ENCODE data around the gene AHCYL2.
"Not testable (repeated sequence)": the region's sequence is repeated elsewhere in the genome, so short reads cannot be mapped to it uniquely, and the experiment has no call there.

AHCYL2 gene

GRCh38 chr7:129279757-129280156 is 54.9 kb downstream of the AHCYL2 start:
- Histone ChIP-seq H3K27ac (ENCODE audit: low read depth, low read length) (no peak overlapping the region), H3K27me3 (ENCODE audit: control insufficient read depth in 1 of 2, insufficient read depth in 2 of 2, low read length in 2 of 2) (no peaks in the 10 kb centered on the region)

GRCh38 chr7:129281163-129281562 is 56.3 kb downstream of the AHCYL2 start:
- Histone ChIP-seq H3K27me3 (ENCODE audit: control insufficient read depth in 1 of 2, insufficient read depth in 2 of 2, low read length in 2 of 2) (no peaks in the 10 kb centered on the region), H3K9ac (ENCODE audit: low read depth in 1 of 2, low read length in 2 of 2) (no peak overlapping the region), H3K9me3 (ENCODE audit: control insufficient read depth in 1 of 2, low read length in 2 of 2) (no peaks in the 10 kb centered on the region), H3K4me1 (ENCODE audit: control insufficient read depth in 1 of 2, insufficient read depth in 2 of 2, low read length in 2 of 2) (no peaks in the 10 kb centered on the region), H3K36me3 (ENCODE audit: control insufficient read depth in 1 of 2, insufficient read depth in 2 of 2, low read length in 2 of 2) (no peaks in the 10 kb centered on the region), H3K4me3 (ENCODE audit: low read depth in 1 of 2, low read length in 2 of 2) (no peak overlapping the region), H3K27ac (ENCODE audit: low read depth, low read length) (no peak overlapping the region)

More at GRCh38 chr7:129279757-129280156, 54.9 kb downstream of the AHCYL2 start:
- Histone ChIP-seq H3K4me1 (ENCODE audit: control insufficient read depth in 1 of 2, insufficient read depth in 2 of 2, low read length in 2 of 2) (no peaks in the 10 kb centered on the region), H3K9ac (ENCODE audit: low read depth in 1 of 2, low read length in 2 of 2) (no peak overlapping the region), H3K9me3 (ENCODE audit: control insufficient read depth in 1 of 2, low read length in 2 of 2) (no peaks in the 10 kb centered on the region), H3K4me3 (ENCODE audit: low read depth in 1 of 2, low read length in 2 of 2) (no peak overlapping the region), H3K36me3 (ENCODE audit: control insufficient read depth in 1 of 2, insufficient read depth in 2 of 2, low read length in 2 of 2) (peaks cover 0 to under 1% of the 10 kb centered on the region in 2 donors)

DNA sequence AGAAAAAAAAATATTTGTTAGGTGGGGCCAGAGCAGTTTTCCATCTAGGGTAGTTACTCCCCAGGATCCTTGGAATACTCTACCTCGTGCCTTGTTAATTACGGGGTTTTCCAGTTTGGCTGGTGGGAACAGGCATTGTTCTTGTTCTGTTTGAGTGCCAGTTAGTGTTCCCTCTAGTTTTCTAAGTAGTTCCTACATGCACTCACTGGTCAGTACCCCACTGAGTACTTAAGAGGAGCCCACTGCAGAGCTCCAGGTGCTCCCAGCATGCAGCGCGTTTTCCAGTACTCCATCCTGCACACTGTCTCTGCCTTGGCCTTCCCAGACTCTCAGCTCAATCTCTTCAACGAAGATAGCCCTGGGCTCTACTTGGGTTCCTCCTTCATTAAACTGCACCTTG is 58.0 kb downstream of the AHCYL2 start:
- Histone ChIP-seq H3K36me3 (ENCODE audit: control insufficient read depth in 1 of 2, insufficient read depth in 2 of 2, low read length in 2 of 2) (no peaks in the 10 kb centered on the region), H3K9ac (ENCODE audit: low read depth in 1 of 2, low read length in 2 of 2) (no peak overlapping the region), H3K27ac (ENCODE audit: low read depth, low read length) (no peak overlapping the region), H3K4me3 (ENCODE audit: low read depth in 1 of 2, low read length in 2 of 2) (no peak overlapping the region), H3K4me1 (ENCODE audit: control insufficient read depth in 1 of 2, insufficient read depth in 2 of 2, low read length in 2 of 2) (no peaks in the 10 kb centered on the region), H3K9me3 (ENCODE audit: control insufficient read depth in 1 of 2, low read length in 2 of 2) (no peaks in the 10 kb centered on the region), H3K27me3 (ENCODE audit: control insufficient read depth in 1 of 2, insufficient read depth in 2 of 2, low read length in 2 of 2) (no peaks in the 10 kb centered on the region)

GRCh38 chr7:129283936-129284335 is 59.1 kb downstream of the AHCYL2 start:
- Histone ChIP-seq H3K27me3 (ENCODE audit: control insufficient read depth in 1 of 2, insufficient read depth in 2 of 2, low read length in 2 of 2) (no peaks in the 10 kb centered on the region), H3K36me3 (ENCODE audit: control insufficient read depth in 1 of 2, insufficient read depth in 2 of 2, low read length in 2 of 2) (no peaks in the 10 kb centered on the region), H3K27ac (ENCODE audit: low read depth, low read length) (no peak overlapping the region), H3K9me3 (ENCODE audit: control insufficient read depth in 1 of 2, low read length in 2 of 2) (no peaks in the 10 kb centered on the region), H3K4me1 (ENCODE audit: control insufficient read depth in 1 of 2, insufficient read depth in 2 of 2, low read length in 2 of 2) (no peaks in the 10 kb centered on the region), H3K9ac (ENCODE audit: low read depth in 1 of 2, low read length in 2 of 2) (no peak overlapping the region), H3K4me3 (ENCODE audit: low read depth in 1 of 2, low read length in 2 of 2) (no peak overlapping the region)

- H3K4me3 ChIP-seq (ENCODE audit: low read depth in 1 of 2, low read length in 2 of 2), result no peak overlapping the region
- H3K9me3 ChIP-seq (ENCODE audit: control insufficient read depth in 1 of 2, low read length in 2 of 2), result no peaks in the 10 kb centered on the region
- H3K36me3 ChIP-seq (ENCODE audit: control insufficient read depth in 1 of 2, insufficient read depth in 2 of 2, low read length in 2 of 2), result no peaks in the 10 kb centered on the region
- no peak overlapping the region for H3K9ac ChIP-seq (ENCODE audit: low read depth in 1 of 2, low read length in 2 of 2)
- H3K27ac ChIP-seq (ENCODE audit: low read depth, low read length), result no peak overlapping the region
- H3K27me3 ChIP-seq (ENCODE audit: control insufficient read depth in 1 of 2, insufficient read depth in 2 of 2, low read length in 2 of 2), result no peaks in the 10 kb centered on the region
- H3K4me1 ChIP-seq (ENCODE audit: control insufficient read depth in 1 of 2, insufficient read depth in 2 of 2, low read length in 2 of 2), result no peaks in the 10 kb centered on the region
Measured at GRCh38 chr7:129285111-129285510, 60.3 kb downstream of the AHCYL2 start.

- no peaks in the 10 kb centered on the region for H3K36me3 ChIP-seq (ENCODE audit: control insufficient read depth in 1 of 2, insufficient read depth in 2 of 2, low read length in 2 of 2)
- no peak overlapping the region for H3K27ac ChIP-seq (ENCODE audit: low read depth, low read length)
- H3K27me3 ChIP-seq (ENCODE audit: control insufficient read depth in 1 of 2, insufficient read depth in 2 of 2, low read length in 2 of 2), result no peaks in the 10 kb centered on the region
- no peak overlapping the region for H3K9ac ChIP-seq (ENCODE audit: low read depth in 1 of 2, low read length in 2 of 2)
- no peaks in the 10 kb centered on the region for H3K9me3 ChIP-seq (ENCODE audit: control insufficient read depth in 1 of 2, low read length in 2 of 2)
- no peak overlapping the region for H3K4me3 ChIP-seq (ENCODE audit: low read depth in 1 of 2, low read length in 2 of 2)
- no peaks in the 10 kb centered on the region for H3K4me1 ChIP-seq (ENCODE audit: control insufficient read depth in 1 of 2, insufficient read depth in 2 of 2, low read length in 2 of 2)
Measured at GRCh38 chr7:129292861-129293260, 68.0 kb downstream of the AHCYL2 start.

GRCh38 chr7:129295015-129295423 is 70.2 kb downstream of the AHCYL2 start:
- H3K27me3 ChIP-seq (ENCODE audit: control insufficient read depth in 1 of 2, insufficient read depth in 2 of 2, low read length in 2 of 2), result no peaks in the 10 kb centered on the region
- no peaks in the 10 kb centered on the region for H3K4me1 ChIP-seq (ENCODE audit: control insufficient read depth in 1 of 2, insufficient read depth in 2 of 2, low read length in 2 of 2)
- H3K27ac ChIP-seq (ENCODE audit: low read depth, low read length), result no peak overlapping the region
- no peaks in the 10 kb centered on the region for H3K36me3 ChIP-seq (ENCODE audit: control insufficient read depth in 1 of 2, insufficient read depth in 2 of 2, low read length in 2 of 2)
- H3K9ac ChIP-seq (ENCODE audit: low read depth in 1 of 2, low read length in 2 of 2), result no peak overlapping the region
- no peaks in the 10 kb centered on the region for H3K9me3 ChIP-seq (ENCODE audit: control insufficient read depth in 1 of 2, low read length in 2 of 2)
- H3K4me3 ChIP-seq (ENCODE audit: low read depth in 1 of 2, low read length in 2 of 2), result no peak overlapping the region

DNA sequence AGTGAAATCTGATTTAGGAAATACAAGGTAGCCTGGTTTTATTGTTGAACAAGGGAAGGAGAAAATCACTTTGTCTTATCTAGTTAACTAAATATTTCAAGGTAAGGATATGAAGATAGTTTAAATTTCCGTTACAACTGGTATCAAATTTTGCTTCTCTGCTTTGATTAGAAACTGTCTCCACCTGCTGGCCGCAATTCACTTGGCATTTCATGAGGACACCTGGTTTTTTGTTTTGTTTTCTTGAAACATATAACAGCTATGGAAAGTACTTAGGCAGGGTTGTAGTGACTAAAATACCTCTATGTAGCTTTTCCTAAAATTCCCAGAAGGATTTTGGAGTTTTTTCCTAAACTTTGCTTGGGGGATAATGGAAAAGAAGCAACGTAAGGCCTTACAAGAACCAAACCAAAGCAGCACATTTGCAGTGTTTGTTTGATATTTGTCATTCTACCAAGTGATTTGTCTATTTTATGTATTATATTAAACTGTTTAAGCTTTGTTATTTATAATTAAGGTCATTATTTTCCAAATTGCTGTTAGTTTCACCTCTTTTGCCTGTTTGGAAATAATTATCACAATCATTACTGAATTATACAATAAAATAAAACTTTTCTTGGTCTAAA is 73.6 kb downstream of the AHCYL2 start:
- no peak overlapping the region for H3K9ac ChIP-seq (ENCODE audit: low read depth in 1 of 2, low read length in 2 of 2)
- H3K36me3 ChIP-seq (ENCODE audit: control insufficient read depth in 1 of 2, insufficient read depth in 2 of 2, low read length in 2 of 2), result no peaks in the 10 kb centered on the region
- H3K4me1 ChIP-seq (ENCODE audit: control insufficient read depth in 1 of 2, insufficient read depth in 2 of 2, low read length in 2 of 2), result no peaks in the 10 kb centered on the region
- no peaks in the 10 kb centered on the region for H3K9me3 ChIP-seq (ENCODE audit: control insufficient read depth in 1 of 2, low read length in 2 of 2)
- H3K27ac ChIP-seq (ENCODE audit: low read depth, low read length), result no peak overlapping the region
- H3K4me3 ChIP-seq (ENCODE audit: low read depth in 1 of 2, low read length in 2 of 2), result no peak overlapping the region
- no peaks in the 10 kb centered on the region for H3K27me3 ChIP-seq (ENCODE audit: control insufficient read depth in 1 of 2, insufficient read depth in 2 of 2, low read length in 2 of 2)

DNA sequence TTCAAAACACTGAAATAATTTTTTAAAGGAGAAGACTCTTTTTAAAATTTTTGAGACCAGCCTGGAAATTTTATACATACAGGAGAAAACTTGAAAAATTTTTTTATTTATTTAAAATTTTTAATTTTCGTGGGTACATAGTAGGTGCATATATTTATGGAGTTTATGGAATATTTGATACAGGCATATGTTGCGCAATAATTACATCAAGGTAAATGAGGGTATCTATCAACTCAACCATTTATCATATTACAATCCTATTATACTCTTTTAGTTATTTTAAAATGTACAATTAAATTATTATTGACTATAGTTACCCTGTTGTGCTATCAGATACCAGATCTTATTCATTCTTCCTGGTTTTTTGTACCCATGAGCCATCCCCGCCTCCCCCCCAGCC is 75.1 kb downstream of the AHCYL2 start:
- no peaks in the 10 kb centered on the region for H3K4me1 ChIP-seq (ENCODE audit: control insufficient read depth in 1 of 2, insufficient read depth in 2 of 2, low read length in 2 of 2)
- no peak overlapping the region for H3K9ac ChIP-seq (ENCODE audit: low read depth in 1 of 2, low read length in 2 of 2)
- no peak overlapping the region for H3K27ac ChIP-seq (ENCODE audit: low read depth, low read length)
- H3K9me3 ChIP-seq (ENCODE audit: control insufficient read depth in 1 of 2, low read length in 2 of 2), result no peaks in the 10 kb centered on the region
- no peaks in the 10 kb centered on the region for H3K36me3 ChIP-seq (ENCODE audit: control insufficient read depth in 1 of 2, insufficient read depth in 2 of 2, low read length in 2 of 2)
- H3K4me3 ChIP-seq (ENCODE audit: low read depth in 1 of 2, low read length in 2 of 2), result no peak overlapping the region
- no peaks in the 10 kb centered on the region for H3K27me3 ChIP-seq (ENCODE audit: control insufficient read depth in 1 of 2, insufficient read depth in 2 of 2, low read length in 2 of 2)

DNA sequence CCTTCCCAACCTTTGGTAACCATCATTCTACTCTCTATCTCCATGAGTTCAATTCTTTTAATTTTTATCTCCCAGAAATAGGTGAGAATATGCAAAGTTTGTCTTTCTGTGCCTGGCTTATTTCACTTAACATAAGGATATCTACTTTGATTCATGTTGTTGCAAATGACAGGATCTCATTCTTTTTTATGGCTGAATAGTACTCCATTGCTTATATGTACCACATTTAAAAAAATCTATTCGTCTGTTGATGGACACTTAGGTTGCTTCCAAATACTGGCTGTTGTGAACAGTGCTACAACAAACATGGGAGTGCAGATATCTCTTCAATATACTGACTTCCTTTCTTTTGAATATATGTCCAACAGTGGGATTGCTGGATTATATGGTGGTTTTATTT is 75.5 kb downstream of the AHCYL2 start:
- not testable (repeated sequence) for H3K9ac ChIP-seq (ENCODE audit: low read depth in 1 of 2, low read length in 2 of 2); H3K36me3 ChIP-seq (ENCODE audit: control insufficient read depth in 1 of 2, insufficient read depth in 2 of 2, low read length in 2 of 2); H3K27ac ChIP-seq (ENCODE audit: low read depth, low read length); H3K27me3 ChIP-seq (ENCODE audit: control insufficient read depth in 1 of 2, insufficient read depth in 2 of 2, low read length in 2 of 2); H3K9me3 ChIP-seq (ENCODE audit: control insufficient read depth in 1 of 2, low read length in 2 of 2); H3K4me1 ChIP-seq (ENCODE audit: control insufficient read depth in 1 of 2, insufficient read depth in 2 of 2, low read length in 2 of 2); H3K4me3 ChIP-seq (ENCODE audit: low read depth in 1 of 2, low read length in 2 of 2)

- H3K27ac ChIP-seq (ENCODE audit: low read depth, low read length), result no peak overlapping the region
- H3K4me1 ChIP-seq (ENCODE audit: control insufficient read depth in 1 of 2, insufficient read depth in 2 of 2, low read length in 2 of 2), result no peaks in the 10 kb centered on the region
- H3K9me3 ChIP-seq (ENCODE audit: control insufficient read depth in 1 of 2, low read length in 2 of 2), result no peaks in the 10 kb centered on the region
- no peak overlapping the region for H3K4me3 ChIP-seq (ENCODE audit: low read depth in 1 of 2, low read length in 2 of 2)
- H3K27me3 ChIP-seq (ENCODE audit: control insufficient read depth in 1 of 2, insufficient read depth in 2 of 2, low read length in 2 of 2), result no peaks in the 10 kb centered on the region
- no peaks in the 10 kb centered on the region for H3K36me3 ChIP-seq (ENCODE audit: control insufficient read depth in 1 of 2, insufficient read depth in 2 of 2, low read length in 2 of 2)
- H3K9ac ChIP-seq (ENCODE audit: low read depth in 1 of 2, low read length in 2 of 2), result no peak overlapping the region
Measured at GRCh38 chr7:129307592-129307991, 82.8 kb downstream of the AHCYL2 start.

All from duodenal mucosa (tissue), 2 donors.